Osteocyte (in vitro differentiated cells): ENCODE data around the gene SLC25A30. TPM values are rescaled to one million over a fixed set of nuclear protein-coding genes. Genes with fewer than 3 reads are reported as not detected.

ENCODE experiments used
- DNase-seq: peaks from one replicate; pipeline ENCODE4 v3.0.0; 2021; ENCODE audit warnings: mixed read lengths; ENCODE audit not compliant: unreplicated experiment; ENCODE audit errors: extremely low spot score
- H3K27ac Mint-ChIP-seq: one replicate; pipeline ENCODE4 v1.8.0; 2021; ENCODE audit warnings: mild to moderate bottlenecking, mixed read lengths; ENCODE audit not compliant: unreplicated experiment
- H3K27me3 Mint-ChIP-seq: one replicate; pipeline ENCODE4 v1.8.0; 2021; ENCODE audit warnings: mixed read lengths; ENCODE audit not compliant: unreplicated experiment
- H3K36me3 Mint-ChIP-seq: one replicate; pipeline ENCODE4 v1.8.0; 2021; ENCODE audit warnings: mixed read lengths; ENCODE audit not compliant: unreplicated experiment
- H3K4me1 Mint-ChIP-seq: one replicate; pipeline ENCODE4 v1.8.0; 2021; ENCODE audit warnings: mixed read lengths; ENCODE audit not compliant: unreplicated experiment
- H3K4me3 Mint-ChIP-seq: one replicate; pipeline ENCODE4 v1.8.0; 2021; ENCODE audit warnings: mild to moderate bottlenecking, moderate library complexity, mixed read lengths; ENCODE audit not compliant: unreplicated experiment
- H3K9me3 Mint-ChIP-seq: one replicate; pipeline ENCODE4 v1.8.0; 2021; ENCODE audit warnings: mixed read lengths; ENCODE audit not compliant: unreplicated experiment
- CTCF ChIP-seq: fragments of 200-600 bp; sonication (generic); IDR thresholded peaks from 2 replicates; pipeline ENCODE4 v1.5.0; 2021; ENCODE audit warnings: antibody characterized with exemption, mild to moderate bottlenecking, moderate library complexity
- total RNA-seq: library from RNA; stranded (reverse); gene quantifications from 2 replicates; pipeline ENCODE4 v1.2.1, GENCODE V29; 2021

SLC25A30 gene
- total RNA-seq, 1 donor from 2014 or later = 12.0 TPM

- peaks cover 33% of the 10 kb centered on the region for H3K4me1 Mint-ChIP-seq
- H3K36me3 Mint-ChIP-seq = peaks cover 43% of the 10 kb centered on the region
- H3K4me3 Mint-ChIP-seq = no peak overlapping the region
- TF ChIP-seq CTCF = no peak
- H3K27me3 Mint-ChIP-seq = no peaks in the 10 kb centered on the region
- peak overlapping the region; percentile 27 for H3K27ac Mint-ChIP-seq
- DNase-seq = no peak
- H3K9me3 Mint-ChIP-seq = peaks cover 15% of the 10 kb centered on the region
These were observed 53.2 kb downstream of the SLC25A30 start for GRCh38 chr13:45364876-45365557.

- peaks cover 16% of the 10 kb centered on the region for H3K4me1 Mint-ChIP-seq
These were observed 55.2 kb downstream of the SLC25A30 start for GRCh38 chr13:45362939-45363338.

GRCh38 chr13:45361596-45362206 is 56.5 kb downstream of the SLC25A30 start:
- no peak for DNase-seq
- H3K27ac Mint-ChIP-seq = no peak overlapping the region
- H3K27me3 Mint-ChIP-seq = no peaks in the 10 kb centered on the region

More at GRCh38 chr13:45362939-45363338, 55.2 kb downstream of the SLC25A30 start:
- no peak for TF ChIP-seq CTCF
- no peak overlapping the region for H3K27ac Mint-ChIP-seq
- H3K27me3 Mint-ChIP-seq = no peaks in the 10 kb centered on the region
- H3K4me3 Mint-ChIP-seq = no peak overlapping the region
- H3K36me3 Mint-ChIP-seq = peaks cover 40% of the 10 kb centered on the region
- no peak for DNase-seq
- H3K9me3 Mint-ChIP-seq = peaks cover 15% of the 10 kb centered on the region

GRCh38 chr13:45356966-45357672 is 61.1 kb downstream of the SLC25A30 start:
- no peak for DNase-seq
- Mint-ChIP-seq H3K4me1 (peaks cover 5% of the 10 kb centered on the region), H3K36me3 (peaks cover 27% of the 10 kb centered on the region), H3K27ac (no peak overlapping the region), H3K4me3 (no peak overlapping the region), H3K9me3 (peaks cover 4% of the 10 kb centered on the region), H3K27me3 (no peaks in the 10 kb centered on the region)
- TF ChIP-seq CTCF = no peak

More at GRCh38 chr13:45361596-45362206, 56.5 kb downstream of the SLC25A30 start:
- Mint-ChIP-seq H3K4me3 (no peak overlapping the region), H3K4me1 (peaks cover 5% of the 10 kb centered on the region), H3K9me3 (peaks cover 15% of the 10 kb centered on the region), H3K36me3 (peaks cover 45% of the 10 kb centered on the region)
- TF ChIP-seq CTCF = no peak

DNA sequence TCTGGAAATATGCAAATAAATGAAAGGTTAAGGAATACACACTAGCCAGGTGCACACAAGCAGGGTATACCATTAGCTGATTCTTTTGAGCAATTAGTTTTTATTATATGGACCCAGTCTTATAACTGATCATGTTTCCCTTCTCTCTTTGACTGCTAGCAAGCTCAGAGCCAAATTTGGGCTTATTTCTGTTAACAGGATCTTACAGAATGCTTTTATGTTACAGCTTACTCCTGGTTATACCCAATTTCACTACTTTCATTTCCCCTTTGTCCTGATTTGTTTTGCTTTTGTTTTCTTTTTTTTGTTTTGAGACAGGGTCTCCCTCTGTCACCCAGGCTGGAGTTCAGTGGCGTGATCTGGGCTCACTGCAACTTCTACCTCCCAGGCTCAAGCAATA is 64.3 kb downstream of the SLC25A30 start:
- H3K36me3 Mint-ChIP-seq = peaks cover 35% of the 10 kb centered on the region
- DNase-seq = no peak
- H3K27ac Mint-ChIP-seq = no peak overlapping the region
- no peaks in the 10 kb centered on the region for H3K27me3 Mint-ChIP-seq
- no peak for TF ChIP-seq CTCF
- no peaks in the 10 kb centered on the region for H3K9me3 Mint-ChIP-seq
- H3K4me3 Mint-ChIP-seq = no peak overlapping the region
- peaks cover 3% of the 10 kb centered on the region for H3K4me1 Mint-ChIP-seq
